Body of pancreas (tissue), 4 donors: Measurements from ENCODE around the gene REC114. TPM values are rescaled to one million over a fixed set of nuclear protein-coding genes. Genes with fewer than 3 reads are reported as not detected.
"Not testable (repeated sequence)": the region's sequence is repeated elsewhere in the genome, so short reads cannot be mapped to it uniquely, and the experiment has no call there.

Experiments used
- ATAC-seq: fragments of 150-250 bp; one replicate; pipeline ENCODE4 v1.9.1; 2016
- DNase-seq, 4 donors: peaks; one replicate each; pipeline ENCODE4 v3.0.0-alpha.2; 2019
- H3K27ac ChIP-seq, 4 donors: fragments of 200-600 bp; sonication (generic); 1 replicate in 3 of 4; 2 replicates in 1 of 4; pipeline versions ENCODE4 v1.5.1 to v1.6.1; 2016 to 2019; ENCODE audit warnings: mild to moderate bottlenecking in 1 of 4, mixed read lengths in 1 of 4, moderate library complexity in 1 of 4
- H3K27me3 ChIP-seq, 2 donors: fragments of 200-600 bp; sonication (generic); one replicate each; pipeline ENCODE4 v1.6.0; 2016; ENCODE audit warnings: mild to moderate bottlenecking in 1 of 2
- H3K36me3 ChIP-seq, 2 donors: fragments of 200-600 bp; sonication (generic); replicated peaks in 1 of 2; 2 replicates each; pipeline ENCODE4 v1.5.1; 2016; ENCODE audit warnings: low read depth in 2 of 2; ENCODE audit not compliant: insufficient read depth in 1 of 2
- H3K4me1 ChIP-seq: fragments of 200-600 bp; sonication (generic); one replicate; pipeline ENCODE4 v1.6.0; 2016
- H3K4me3 ChIP-seq, 2 donors: fragments of 200-600 bp; sonication (generic); 1 replicate in 1 of 2; 2 replicates in 1 of 2; pipeline ENCODE4 v1.5.1; 2016 to 2019
- H3K9me3 ChIP-seq, 3 donors: fragments of 200-600 bp; sonication (generic); 1 replicate in 2 of 3; 2 replicates in 1 of 3; pipeline ENCODE4 v1.5.1; 2016
- CTCF ChIP-seq, 7 experiments: fragments of 450-650 bp in 4 of 7; fragments of 200-600 bp in 3 of 7; sonication (generic) in 3 of 7; IDR thresholded peaks; one replicate each; pipeline ENCODE4 v1.5.1; 2016 to 2019; ENCODE audit warnings: antibody characterized with exemption in 7 of 7
- POLR2A ChIP-seq, 3 donors: fragments of 450-650 bp; IDR thresholded peaks; one replicate each; pipeline ENCODE4 v1.6.1; 2016; ENCODE audit warnings: antibody characterized with exemption in 3 of 3, mild to moderate bottlenecking in 2 of 3
- WGBS, 2 donors: methylation state at CpG; one replicate each; pipeline ENCODE4 v1.1.5; 2017; 5-methylcytosine and 5-hydroxymethylcytosine counted together
- intact Hi-C: fragments of 100-400 bp; cut with DNase I; formaldehyde crosslinking; loops from one replicate; pipeline ENCODE4 v1.15.1; 2023
- total RNA-seq, 2 donors: library from RNA; depleted of rRNA; stranded (reverse); fragments of >200 nt; gene quantifications; one replicate each; pipeline ENCODE4 v1.1.0, GENCODE V29; 2016

Gene REC114
- total RNA-seq, 2 donors from 2014 or later, result not detected

GRCh38 chr15:73539212-73540128 is 96.5 kb downstream of the REC114 start:
- H3K27me3 ChIP-seq, result no peaks in the 10 kb centered on the region
- H3K27ac ChIP-seq, result no peak overlapping the region
- intact Hi-C loops, result no loop called here
- 71 to 76% methylated on average over 9 of the region's 9 CpGs for WGBS, 2 donors
- TF ChIP-seq CTCF (IDR thresholded peaks at IDR 0.05), result no peak
- no peak for TF ChIP-seq POLR2A (IDR thresholded peaks at IDR 0.05)
- no peak overlapping the region for H3K4me3 ChIP-seq
- H3K9me3 ChIP-seq, result no peaks in the 10 kb centered on the region
- H3K36me3 ChIP-seq, result no peaks in the 10 kb centered on the region
- no peaks in the 10 kb centered on the region for H3K4me1 ChIP-seq
- ATAC-seq (no peak), DNase-seq (no peak)

GRCh38 chr15:73540161-73540560 is 97.2 kb downstream of the REC114 start:
- TF ChIP-seq POLR2A (IDR thresholded peaks at IDR 0.05), result no peak
- TF ChIP-seq CTCF (IDR thresholded peaks at IDR 0.05), result no peak
- Histone ChIP-seq H3K27ac (no peak overlapping the region), H3K27me3 (no peaks in the 10 kb centered on the region), H3K4me3 (no peak overlapping the region), H3K4me1 (no peaks in the 10 kb centered on the region), H3K9me3 (no peaks in the 10 kb centered on the region), H3K36me3 (no peaks in the 10 kb centered on the region)
- ATAC-seq, result no peak
- intact Hi-C loops, result no loop called here
- 62 to 65% methylated on average over 3 of the region's 3 CpGs for WGBS, 2 donors
- no peak for DNase-seq

- Histone ChIP-seq H3K4me3 (no peak overlapping the region), H3K27ac (no peak overlapping the region), H3K36me3 (no peaks in the 10 kb centered on the region), H3K27me3 (no peaks in the 10 kb centered on the region), H3K9me3 (no peaks in the 10 kb centered on the region), H3K4me1 (no peaks in the 10 kb centered on the region)
- ATAC-seq, result no peak
- intact Hi-C loops, result no loop called here
- DNase-seq, result no peak
- no peak for TF ChIP-seq CTCF (IDR thresholded peaks at IDR 0.05)
- TF ChIP-seq POLR2A (IDR thresholded peaks at IDR 0.05), result no peak
Measured at GRCh38 chr15:73541479-73541878, 98.5 kb downstream of the REC114 start.

- H3K36me3 ChIP-seq, DNase-seq, H3K9me3 ChIP-seq, intact Hi-C loops, H3K4me1 ChIP-seq, H3K27me3 ChIP-seq, H3K4me3 ChIP-seq, H3K27ac ChIP-seq, ATAC-seq: not testable (repeated sequence)
- 87 to 97% methylated on average over 3 of the region's 3 CpGs for WGBS, 2 donors
Measured at GRCh38 chr15:73548925-73549324, 106.0 kb downstream of the REC114 start.

- no peak for DNase-seq
- Histone ChIP-seq H3K9me3 (no peaks in the 10 kb centered on the region), H3K27me3 (no peaks in the 10 kb centered on the region), H3K27ac (no peak overlapping the region), H3K36me3 (no peaks in the 10 kb centered on the region), H3K4me1 (no peaks in the 10 kb centered on the region), H3K4me3 (no peak overlapping the region)
- TF ChIP-seq CTCF (IDR thresholded peaks at IDR 0.05), result no peak
- no peak for TF ChIP-seq POLR2A (IDR thresholded peaks at IDR 0.05)
- intact Hi-C loops, result no loop called here
- no peak for ATAC-seq
Measured at GRCh38 chr15:73550190-73550589, 107.2 kb downstream of the REC114 start.
